Measurements from ENCODE around the gene ZSCAN21. TPM values are rescaled to one million over a fixed set of nuclear protein-coding genes. Genes with fewer than 3 reads are reported as not detected.
A peak's percentile ranks its signal among the peaks of the same experiment; 100 is the strongest.
"Not testable (repeated sequence)": the region's sequence is repeated elsewhere in the genome, so short reads cannot be mapped to it uniquely, and the experiment has no call there.

Gene ZSCAN21
- total RNA-seq (2014; rRNA removed; shearing (Covaris generic)), result 7.7 and 7.9 TPM in 2 replicates

GRCh38 chr7:100049441-100050291, at the start of gene ZSCAN21:
Gene ZSCAN21 (plus strand): TSS chr7:100049774. CDS start chr7:100057007, 7,233 bp downstream.
- peak; percentile 87 for DNase-seq (ENCODE audit: low spot score)

DNA sequence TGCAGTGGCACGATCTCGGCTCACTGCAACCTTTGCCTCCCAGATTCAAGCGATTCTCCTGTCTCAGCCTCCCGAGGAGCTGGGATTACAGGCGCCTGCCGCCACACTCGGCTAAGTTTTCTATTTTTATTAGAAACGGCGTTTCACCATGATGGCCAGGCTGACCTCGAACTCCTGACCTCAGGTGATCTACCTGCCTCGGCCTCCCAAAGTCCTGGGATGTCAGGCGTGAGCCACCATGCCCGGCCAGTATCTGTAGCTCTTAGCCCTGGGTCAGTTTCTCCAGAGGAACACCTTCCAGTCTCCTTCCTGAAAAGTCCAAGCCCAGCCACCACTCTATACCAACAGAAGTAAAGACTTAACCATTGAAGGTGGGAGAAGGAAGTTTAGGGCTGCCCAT, 49.3 kb upstream of the ZSCAN21 start:
- DNase-seq (ENCODE audit: low spot score), result no peak

GRCh38 chr7:100003711-100004661, 45.6 kb upstream of the ZSCAN21 start:
- DNase-seq (ENCODE audit: low spot score), result peak; percentile 88

DNA sequence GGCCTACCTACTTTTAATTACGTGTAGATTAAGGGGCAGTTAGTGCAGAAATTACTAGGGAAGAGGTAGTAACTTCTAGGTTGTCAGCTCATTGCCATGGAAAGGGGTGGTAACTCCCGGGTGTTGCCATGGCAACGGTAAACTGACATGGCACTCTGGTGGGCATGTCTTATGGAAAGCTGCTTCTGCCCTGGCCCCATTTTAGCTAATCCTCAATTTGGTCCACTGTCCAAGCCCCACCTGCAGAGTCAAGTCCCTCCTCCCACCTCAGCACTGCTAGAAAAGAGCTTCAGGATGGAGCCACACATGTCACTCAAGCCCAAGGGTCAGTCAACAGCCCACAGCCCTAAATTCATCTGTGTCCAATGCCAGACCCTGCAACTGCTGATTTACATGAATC, 41.7 kb upstream of the ZSCAN21 start:
- peak; percentile 37 for DNase-seq (ENCODE audit: low spot score)

- DNase-seq (ENCODE audit: low spot score), result peak; percentile 83
These were observed 41.0 kb upstream of the ZSCAN21 start for GRCh38 chr7:100008525-100008924.

GRCh38 chr7:100009952-100010351, 39.6 kb upstream of the ZSCAN21 start:
- DNase-seq (ENCODE audit: low spot score), result not testable (repeated sequence)

DNA sequence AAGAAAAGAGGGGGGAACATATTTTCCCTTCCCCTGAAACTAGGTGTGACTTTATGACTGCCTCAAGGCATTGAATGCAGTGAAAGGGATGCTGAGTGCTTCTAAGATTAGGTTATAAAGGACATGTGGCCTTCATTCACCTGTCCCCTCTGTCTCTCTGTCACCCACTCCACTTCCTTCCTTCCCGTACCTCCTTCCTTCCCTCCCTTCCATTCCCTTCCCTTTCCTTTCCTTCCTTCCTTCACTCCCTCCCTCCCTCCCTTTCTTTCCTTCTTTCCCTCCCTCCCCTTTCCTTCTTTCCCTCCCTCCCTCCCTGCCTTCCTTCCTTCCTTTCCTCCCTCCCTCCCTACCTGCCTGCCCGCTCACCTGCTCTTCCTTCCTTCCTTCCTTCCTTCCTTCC, 38.7 kb upstream of the ZSCAN21 start:
- DNase-seq (ENCODE audit: low spot score), result no peak

GRCh38 chr7:100011516-100011915, 38.1 kb upstream of the ZSCAN21 start:
- DNase-seq (ENCODE audit: low spot score), result no peak

DNA sequence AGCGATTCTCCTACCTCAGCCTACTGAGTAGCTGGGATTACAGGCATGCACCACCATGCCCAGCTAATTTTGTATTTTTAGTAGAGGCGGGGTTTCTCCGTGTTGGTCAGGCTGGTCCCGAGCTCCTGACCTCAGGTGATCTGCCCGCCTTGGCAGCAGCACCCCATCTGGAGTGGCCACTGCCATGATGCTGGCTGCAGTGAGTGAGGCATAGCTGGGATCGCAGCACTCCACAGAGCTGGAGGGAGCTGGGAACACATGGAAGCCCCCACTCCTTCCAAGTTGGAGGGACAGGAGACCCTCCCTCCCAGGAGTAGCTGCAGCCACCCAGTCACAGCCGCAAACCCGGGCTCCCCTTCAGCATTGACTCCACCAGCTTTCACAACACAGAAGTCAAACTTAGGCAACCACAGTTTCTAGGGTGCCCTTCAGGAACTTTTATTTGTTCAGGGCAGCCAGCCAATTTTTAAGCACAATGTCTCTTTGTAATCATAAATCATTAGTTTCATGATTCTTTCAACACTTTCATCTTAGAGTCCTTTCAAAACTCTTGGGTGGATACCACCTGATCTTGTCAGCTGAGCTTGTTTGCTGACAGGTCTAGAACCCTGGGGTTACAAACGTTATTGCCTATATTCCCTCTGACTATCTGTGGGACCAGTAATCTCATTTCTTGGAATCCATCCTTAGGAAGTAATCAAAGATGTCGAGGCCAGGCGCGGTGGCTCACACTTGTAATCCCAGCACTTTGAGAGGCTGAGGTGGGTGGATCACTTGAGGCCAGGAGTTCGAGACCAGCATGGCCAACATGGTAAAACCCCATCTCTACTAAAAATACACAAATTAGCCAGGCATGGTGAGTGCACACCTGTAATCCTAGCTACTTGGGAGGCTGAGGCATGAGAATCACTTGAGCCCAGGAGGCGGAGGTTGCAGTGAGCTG, 36.9 kb upstream of the ZSCAN21 start:
- peak; percentile 82 for DNase-seq (ENCODE audit: low spot score)

- no peak for DNase-seq (ENCODE audit: low spot score)
These were observed 36.3 kb upstream of the ZSCAN21 start for GRCh38 chr7:100013328-100013676.

DNA sequence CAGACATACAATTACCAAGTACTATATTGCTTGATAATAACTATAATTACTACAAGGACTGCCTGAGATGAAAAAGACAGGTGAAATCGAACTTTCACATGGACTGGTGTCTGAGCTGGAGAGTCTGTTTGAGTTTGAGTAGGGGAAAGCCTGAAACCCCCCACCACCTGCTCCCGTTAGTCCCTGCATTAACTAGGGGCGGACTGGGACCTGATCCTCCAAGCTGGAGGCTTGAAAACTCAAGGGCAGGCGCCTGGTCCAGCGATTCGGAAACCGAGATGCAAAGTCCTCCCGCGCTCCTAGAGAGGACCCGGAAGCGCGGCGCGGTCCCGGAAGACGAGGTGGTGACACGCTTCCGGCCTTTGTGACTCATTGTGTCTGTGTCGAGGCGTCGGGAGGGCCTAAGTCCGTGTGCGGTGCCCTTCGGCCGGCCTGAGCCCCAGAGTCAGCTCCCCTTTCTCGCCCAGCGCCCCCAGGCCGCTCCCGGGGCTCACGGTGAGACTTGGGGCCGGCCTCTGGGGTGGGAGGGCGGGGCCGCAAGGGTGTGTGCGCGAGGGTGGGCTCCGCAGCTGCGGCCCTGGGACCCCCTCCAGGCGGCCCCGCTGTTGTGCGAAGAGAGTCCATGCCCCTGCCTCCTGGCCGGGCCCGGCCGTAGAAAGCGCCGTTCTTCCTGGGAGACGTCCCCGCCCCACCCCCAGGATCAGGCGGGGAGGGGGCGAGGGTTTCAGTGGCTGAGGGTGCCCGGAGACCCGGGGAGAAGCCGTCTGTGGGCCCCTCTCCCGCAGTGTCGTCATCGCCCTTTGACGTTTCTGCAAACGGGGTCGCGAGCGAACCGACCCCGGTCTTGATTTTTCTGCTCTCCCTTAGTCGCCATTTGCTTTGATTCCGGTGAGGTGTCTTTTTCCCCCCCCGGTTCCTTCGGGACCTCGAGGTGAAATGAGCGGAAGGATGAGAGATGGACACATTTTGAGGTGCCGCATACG, 34.1 kb upstream of the ZSCAN21 start, which contains the start of gene ZKSCAN1:
TSS of gene ZKSCAN1 (plus strand) at position 365 of the 983 bp plus-strand sequence. CDS start 7,911 bp downstream, outside the sequence.
- peak; percentile 94 for DNase-seq (ENCODE audit: low spot score)

- peak; percentile 54 for DNase-seq (ENCODE audit: low spot score)
These were observed 33.2 kb upstream of the ZSCAN21 start for GRCh38 chr7:100016215-100016901.

DNA sequence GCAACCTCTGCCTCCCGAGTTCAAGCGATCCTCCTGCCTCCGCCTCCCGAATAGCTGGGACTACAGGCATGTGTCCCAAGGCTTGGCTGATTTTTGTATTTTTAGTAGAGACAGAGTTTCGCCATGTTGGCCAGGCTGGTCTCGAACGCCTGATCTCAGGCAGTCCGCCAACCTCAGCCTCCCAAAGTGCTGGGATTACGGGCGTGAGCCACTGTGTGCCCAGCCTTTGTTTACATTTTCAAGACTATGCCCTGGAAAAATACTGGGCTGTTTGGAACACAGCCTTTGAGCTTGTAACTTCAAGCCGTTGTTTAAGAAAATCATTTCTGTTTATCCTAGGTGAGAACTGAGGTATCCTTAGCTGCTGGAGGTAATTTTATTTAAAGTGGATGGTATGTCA, 32.3 kb upstream of the ZSCAN21 start:
- DNase-seq (ENCODE audit: low spot score), result no peak

DNA sequence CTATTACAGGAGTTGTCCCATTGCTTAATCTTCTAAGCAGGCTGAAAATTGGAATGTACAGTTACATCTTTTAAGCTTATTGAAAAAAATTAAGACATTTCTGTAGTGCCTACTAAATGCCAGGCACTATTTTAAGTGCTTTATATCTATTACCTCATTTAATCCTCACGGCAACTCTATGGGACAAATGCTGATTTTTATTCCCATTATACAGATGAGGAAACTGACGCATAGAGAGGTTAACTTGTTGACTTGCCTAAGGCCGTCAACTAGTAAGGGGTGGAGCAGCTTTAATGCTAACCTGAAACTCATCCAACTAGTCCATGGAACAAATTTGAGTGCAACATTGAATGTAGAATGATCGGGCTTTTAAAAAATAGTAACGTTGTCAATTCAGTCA, 31.7 kb upstream of the ZSCAN21 start:
- DNase-seq (ENCODE audit: low spot score), result no peak

DNA sequence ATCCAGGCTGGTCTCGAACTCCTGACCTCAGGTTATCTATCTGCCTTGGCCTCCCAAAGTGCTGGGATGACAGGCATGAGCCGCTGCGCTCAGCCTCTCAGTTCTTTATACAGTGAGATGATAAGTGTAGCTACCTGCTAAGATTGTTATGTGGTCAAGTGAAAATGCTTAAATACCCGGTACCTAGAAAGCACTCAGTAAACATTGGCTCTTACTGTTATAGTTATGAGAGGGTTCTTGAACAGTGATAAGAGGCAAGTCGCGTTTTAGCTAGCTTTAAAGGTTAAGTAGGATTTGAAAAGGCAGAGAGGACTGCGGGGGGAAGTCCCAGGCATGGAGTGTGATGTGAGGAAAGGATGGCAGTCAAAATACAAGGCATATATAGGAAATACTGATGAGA, 29.7 kb upstream of the ZSCAN21 start:
- no peak for DNase-seq (ENCODE audit: low spot score)

DNA sequence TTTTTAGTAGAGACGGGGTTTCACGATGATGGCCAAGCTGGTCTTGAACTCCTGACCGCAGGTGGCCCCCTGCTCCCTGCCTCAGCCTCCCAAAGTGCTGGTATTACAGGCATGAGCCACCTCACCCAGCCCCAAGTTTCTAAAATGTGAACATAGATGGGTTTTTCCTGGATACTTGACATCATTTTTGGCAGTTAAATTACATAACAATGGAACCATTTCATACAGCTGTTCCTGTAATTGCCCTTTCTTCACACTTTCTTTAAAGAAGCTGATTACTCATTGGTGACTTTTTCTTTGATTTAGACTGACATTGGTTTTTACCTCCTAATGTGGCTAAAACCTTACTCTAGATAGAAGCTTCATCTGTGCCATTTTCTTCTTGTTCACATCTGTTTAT, 28.3 kb upstream of the ZSCAN21 start:
- no peak for DNase-seq (ENCODE audit: low spot score)

GRCh38 chr7:100022621-100023020, 27.0 kb upstream of the ZSCAN21 start:
- DNase-seq (ENCODE audit: low spot score), result peak; percentile 82

GRCh38 chr7:100023526-100023925, 26.0 kb upstream of the ZSCAN21 start:
- no peak for DNase-seq (ENCODE audit: low spot score)

DNA sequence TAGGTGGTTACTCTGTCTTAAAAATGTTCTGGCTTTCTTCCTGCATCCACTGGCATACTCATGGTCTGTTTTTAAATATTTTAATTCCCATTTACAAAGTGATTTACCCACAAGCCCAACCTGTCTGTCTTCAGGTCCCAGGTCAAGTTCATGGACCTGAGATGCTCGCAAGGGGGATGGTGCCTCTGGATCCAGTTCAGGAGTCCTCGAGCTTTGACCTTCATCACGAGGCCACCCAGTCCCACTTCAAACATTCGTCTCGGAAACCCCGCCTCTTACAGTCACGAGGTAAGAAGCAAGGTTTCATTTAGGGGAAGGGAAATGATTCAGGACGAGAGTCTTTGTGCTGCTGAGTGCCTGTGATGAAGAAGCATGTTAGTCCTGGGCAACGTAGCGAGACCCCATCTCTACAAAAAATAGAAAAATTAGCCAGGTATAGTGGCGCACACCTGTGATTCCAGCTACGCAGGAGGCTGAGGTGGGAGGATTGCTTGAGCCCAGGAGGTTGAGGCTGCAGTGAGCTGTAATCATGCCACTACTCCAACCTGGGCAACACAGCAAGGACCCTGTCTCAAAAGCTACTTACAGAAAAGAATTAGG, 25.5 kb upstream of the ZSCAN21 start:
- DNase-seq (ENCODE audit: low spot score), result no peak
